CD1c-positive myeloid dendritic cell (primary cell): ENCODE results near the gene ZMIZ1.
A peak's percentile ranks its signal among the peaks of the same experiment; 100 is the strongest.

ENCODE experiments used
- DNase-seq: peaks from one replicate; pipeline ENCODE4 v3.0.0-alpha.2; 2016; ENCODE audit errors: extremely low spot score

ZMIZ1 gene

DNA sequence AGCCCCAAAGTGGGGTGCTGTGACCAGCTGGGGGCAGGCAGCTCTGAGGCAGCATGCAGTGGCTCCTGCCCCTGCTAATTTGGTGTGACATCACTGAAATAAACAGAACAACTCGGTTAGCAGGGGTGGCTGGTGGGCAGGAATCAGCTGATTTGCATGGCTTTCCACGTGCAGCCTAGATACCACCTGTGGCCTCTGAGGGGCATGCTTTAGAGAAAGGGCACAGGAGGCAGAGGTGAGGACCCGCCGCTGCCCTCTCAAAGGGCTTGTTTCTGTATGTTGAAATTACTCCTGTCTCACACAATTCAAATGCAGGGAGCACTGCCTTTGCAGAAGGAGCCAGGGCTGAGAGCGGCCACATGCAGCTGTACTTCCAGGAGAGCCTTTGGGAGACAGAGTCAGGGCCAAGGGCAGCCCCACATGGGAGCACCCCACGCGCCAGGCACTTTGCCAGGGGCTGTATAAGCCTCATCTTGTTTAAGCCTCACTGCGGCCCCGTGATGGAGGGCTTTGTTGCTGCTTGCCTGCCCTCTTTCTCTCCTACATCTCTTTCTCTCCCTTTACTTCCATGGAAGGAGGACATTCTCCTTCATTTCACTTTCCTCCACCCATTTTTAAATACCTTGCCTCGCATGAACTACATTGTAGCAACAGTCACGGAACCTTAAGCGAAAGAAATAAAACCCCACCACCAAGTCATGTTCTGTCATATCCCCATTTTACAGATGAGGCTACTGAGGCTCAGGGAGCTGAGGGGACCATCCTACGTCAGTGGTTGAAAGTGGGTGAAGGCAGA is 137.7 kb downstream of the ZMIZ1 start:
- no peak for DNase-seq

DNA sequence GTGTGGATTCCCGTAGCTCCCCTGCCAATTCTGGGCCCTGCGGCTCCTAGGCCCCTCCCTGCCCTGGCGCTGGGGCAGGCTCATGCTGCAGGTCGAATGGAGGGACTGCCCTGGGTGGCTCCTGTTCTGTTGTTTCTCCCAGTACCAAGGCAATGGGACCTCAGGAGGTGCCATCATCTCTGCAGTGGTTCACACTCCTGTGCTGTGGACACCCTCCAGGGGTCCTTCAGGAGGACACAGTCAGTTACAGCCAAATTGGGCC is 138.3 kb downstream of the ZMIZ1 start:
- DNase-seq = no peak

- no peak for DNase-seq
Measured at GRCh38 chr10:79207726-79208125, 139.0 kb downstream of the ZMIZ1 start.

GRCh38 chr10:79208251-79208983 is 139.7 kb downstream of the ZMIZ1 start:
- DNase-seq = no peak

- DNase-seq = no peak
Measured at GRCh38 chr10:79209340-79209739, 140.6 kb downstream of the ZMIZ1 start.

- no peak for DNase-seq
Measured at GRCh38 chr10:79209831-79210230, 141.1 kb downstream of the ZMIZ1 start.

GRCh38 chr10:79210672-79211071 is 141.9 kb downstream of the ZMIZ1 start:
- no peak for DNase-seq

GRCh38 chr10:79211616-79212015 is 142.8 kb downstream of the ZMIZ1 start:
- no peak for DNase-seq

DNA sequence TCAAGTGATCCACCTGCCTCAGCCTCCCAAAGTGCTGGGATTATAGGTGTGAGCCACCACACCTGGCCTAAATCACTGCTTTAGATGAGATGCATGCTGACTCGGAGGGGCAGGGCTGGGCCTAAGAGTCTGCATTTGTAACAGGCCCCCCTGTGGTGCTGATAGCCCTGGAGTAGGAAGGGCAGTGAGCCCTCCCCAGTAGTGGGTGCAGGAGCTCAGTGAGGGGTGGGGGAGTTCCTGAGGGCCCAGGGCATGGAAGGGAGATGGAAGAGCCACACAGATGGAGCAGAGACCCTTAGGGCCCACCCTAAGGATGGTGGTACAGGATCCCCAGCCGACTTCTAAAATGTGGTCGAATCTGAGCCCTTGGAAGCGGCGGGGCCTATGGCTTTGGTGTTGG is 146.8 kb downstream of the ZMIZ1 start:
- no peak for DNase-seq

DNA sequence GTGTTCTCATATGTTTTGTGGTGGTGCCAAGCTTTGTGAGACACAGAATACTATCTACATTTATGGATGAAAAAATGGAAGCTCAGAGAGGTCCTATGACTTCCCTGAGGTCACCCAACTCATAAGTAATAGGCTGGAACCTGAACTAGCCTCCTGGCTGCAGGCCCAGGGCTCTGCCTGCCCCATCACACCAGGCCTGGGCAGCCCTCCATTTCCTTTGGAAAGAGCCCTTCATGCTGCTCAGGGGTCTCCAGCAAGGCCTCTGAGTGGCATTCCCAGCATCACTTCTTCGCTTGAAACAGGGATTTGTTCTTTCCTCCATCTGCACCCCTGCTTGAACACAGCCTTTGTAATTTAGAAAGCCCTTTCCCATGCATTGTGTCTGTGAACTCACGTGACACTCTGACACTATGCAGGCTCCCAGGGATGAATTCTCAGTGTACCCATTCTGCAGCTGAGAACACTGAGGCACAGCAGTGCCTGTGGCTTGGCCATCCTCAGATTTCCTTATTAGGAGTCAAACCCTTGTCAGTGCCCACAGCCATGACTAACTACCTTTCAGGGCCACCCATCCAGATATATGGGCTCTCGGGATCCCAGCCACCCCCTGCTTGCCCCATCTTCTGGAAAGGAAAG is 150.7 kb downstream of the ZMIZ1 start:
- DNase-seq = no peak

- DNase-seq = no peak
Measured at GRCh38 chr10:79220307-79220706, 151.5 kb downstream of the ZMIZ1 start.

DNA sequence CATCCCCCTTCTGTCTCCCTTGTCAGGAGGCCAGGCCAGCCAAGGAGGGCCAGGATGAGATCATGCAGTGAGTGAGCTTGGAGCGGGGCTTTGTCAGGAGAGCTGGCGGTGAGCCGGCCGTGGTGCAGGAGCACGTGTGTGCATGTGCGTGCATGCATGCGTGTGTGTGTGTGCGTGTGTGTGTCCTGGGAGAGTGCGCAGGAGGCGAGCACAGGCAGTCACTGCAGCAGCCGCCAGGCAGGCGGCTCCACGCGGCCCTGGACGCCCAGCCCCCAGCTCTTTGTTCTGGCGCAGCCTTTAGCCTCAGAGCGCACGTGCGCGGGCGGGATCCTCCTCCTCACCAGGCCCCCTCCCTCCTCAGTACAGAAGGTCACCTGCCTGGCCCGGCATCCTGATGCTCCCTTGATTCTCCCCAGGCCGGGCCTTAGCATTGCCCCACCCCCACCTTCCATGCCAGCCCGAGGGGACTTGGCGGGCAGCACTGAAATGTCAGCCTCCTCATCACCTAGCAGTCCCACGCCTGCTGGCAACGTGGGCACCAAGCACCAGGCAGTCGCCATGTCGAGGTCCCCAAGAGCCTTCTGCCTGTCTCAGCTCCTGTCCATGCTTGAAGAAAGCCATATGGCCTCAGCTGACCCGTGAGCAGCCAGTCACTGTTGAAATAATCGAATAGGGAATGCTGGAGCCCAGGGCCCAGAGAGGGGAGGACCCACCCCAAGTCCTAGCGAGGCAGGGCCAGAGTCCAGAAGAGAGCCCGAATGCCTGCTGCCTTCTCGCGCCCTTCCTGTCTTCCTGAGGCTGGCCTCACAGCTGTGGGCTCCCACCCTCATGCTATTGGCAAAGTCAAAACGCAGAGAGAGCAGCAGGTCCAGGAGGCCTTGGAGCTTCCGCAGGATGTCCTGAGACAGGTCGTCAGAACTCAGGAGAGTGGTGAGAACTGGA is 152.6 kb downstream of the ZMIZ1 start:
- DNase-seq = no peak

GRCh38 chr10:79222186-79222585 is 153.4 kb downstream of the ZMIZ1 start:
- no peak for DNase-seq

- peak; percentile 24 for DNase-seq
Measured at GRCh38 chr10:79223091-79224048, 154.6 kb downstream of the ZMIZ1 start.

GRCh38 chr10:79224263-79224949 is 155.6 kb downstream of the ZMIZ1 start:
- no peak for DNase-seq

DNA sequence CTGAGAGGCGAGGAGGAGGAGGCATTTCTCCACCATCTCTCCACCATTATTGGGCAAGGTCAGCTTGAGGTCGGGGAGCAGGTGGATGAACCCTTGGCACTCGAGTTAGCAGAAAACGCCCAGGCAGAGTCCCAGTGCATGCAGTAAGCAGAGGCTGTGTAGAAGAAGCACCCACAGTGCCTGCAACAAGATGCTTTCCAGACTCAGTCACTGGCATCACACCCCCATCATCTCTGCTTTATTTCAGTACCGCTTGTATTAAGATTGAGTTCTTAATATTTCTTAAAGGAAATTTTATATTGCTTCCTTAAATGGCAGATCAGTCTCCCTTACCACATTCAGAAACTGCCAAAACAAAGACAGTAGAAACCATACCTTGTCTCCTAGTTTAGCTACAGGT is 156.2 kb downstream of the ZMIZ1 start:
- DNase-seq = no peak

DNA sequence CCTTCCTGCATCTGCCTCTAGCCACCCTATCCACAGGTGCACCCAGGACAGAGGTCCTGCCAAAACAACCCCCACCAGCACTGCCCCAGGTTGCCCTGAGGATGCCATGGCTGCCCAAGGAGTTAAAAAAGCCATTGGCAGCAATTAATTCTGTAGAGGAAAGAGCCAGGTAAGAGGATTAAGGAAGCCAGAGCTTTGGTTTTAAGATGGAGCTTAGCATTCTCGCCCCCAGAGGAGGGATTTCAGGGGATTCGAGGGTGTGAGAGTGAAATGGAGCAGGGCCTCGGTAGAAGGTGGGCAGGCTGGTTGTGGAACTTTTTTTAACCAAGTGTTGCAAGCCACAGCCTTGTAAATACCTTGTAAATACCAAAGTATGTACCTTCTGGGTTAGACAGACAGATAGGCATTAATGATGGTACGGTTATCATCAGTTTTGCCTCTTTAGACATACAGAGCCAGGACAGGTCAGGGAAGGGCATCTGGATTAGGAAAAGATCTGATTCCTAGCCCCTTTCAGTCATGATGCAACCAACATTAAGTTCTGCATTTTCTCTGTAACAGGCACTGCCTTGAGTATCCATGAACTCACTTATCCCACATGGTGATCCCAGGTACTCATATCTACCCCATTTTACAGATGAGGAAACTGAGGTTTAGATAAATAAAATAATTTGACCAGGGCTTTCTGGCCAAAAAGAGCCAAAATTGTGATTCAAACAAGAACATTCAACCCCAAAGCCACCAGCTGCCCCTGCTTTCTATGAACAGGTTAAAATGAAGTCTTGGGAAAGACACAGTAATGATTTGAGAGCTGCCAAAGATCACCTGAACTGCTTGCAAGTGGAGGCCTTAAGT is 157.9 kb downstream of the ZMIZ1 start:
- no peak for DNase-seq

DNA sequence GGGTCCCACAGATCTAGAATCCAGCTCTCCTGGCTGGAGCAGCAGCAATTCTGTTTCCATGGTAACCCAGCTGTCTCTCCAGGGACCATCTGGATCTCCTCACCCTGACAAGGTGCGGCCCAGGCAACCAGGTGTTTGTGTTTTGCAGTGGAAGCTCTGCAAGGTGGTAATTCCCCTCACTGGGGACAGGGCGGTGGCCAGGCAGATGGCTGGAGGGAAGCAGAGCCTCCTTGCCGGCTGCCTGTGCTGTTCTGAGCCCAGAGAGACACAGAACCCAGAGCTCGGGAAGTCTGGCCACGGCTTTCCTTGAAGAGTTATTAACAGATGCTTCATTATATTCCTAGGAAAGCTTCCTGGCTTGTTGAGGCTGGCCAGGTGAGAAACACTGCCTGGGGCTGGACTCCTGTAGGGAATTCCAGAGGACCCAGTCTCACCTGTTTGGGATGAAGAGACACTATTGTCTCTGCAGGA is 160.3 kb downstream of the ZMIZ1 start:
- DNase-seq = no peak

GRCh38 chr10:79229830-79230327 is 161.1 kb downstream of the ZMIZ1 start:
- no peak for DNase-seq
